ENCODE measurements around the gene CELF4.

DNA sequence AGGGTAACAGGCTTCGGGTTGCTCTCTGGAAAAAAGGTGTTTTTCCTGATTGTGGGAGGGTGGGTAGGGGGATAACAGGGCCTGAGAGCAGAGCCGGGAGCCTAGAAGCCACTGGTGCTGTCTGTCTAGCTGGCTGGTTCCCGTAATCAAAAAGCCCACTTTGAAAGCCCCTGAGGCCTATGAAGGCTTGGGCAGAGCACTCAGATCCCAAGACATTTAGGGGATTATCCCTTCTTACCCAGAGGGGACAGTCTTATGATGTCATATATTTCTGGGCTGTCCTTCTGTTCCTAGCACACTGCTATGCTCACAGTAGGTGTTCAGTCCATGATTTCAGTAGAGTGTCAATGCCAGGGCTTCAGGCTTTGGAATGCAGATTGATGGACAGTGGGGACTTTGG lies 45.1 kb downstream of the CELF4 start:
- TF ChIP-seq FOXP2 (optimal IDR thresholded peaks at IDR 0.05; ENCODE audit: control extremely low read depth, extremely low read length, insufficient read depth) = no peak
- TF ChIP-seq POLR2AphosphoS5 (IDR thresholded peaks at IDR 0.05; ENCODE audit: borderline replicate concordance, low read depth, low read length) = no peak

Measured in SK-N-MC (cell line).